Measurements from ENCODE around the gene KNG1.

Gene KNG1

DNA sequence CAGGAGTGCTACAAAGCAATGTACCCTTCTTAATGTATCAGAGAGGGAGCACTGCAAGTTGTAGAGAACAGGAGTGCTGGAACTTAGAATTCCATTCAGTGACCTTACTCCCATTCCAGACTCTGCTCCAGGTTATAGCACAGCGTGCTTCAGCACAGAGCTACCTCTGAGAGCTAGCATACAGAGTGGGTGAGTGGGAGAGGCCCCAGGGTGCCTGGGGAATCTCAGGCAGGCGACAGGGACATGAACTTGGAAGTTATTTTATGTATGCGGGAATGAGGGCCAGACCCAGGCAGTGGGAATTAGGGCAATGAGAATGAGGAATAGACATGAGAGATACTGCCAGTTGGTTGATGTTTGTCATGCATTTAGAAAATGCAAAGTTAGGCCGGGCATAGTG is 3.7 kb upstream of the KNG1 start:
- Histone ChIP-seq H3K36me3 (ENCODE audit: insufficient read depth, low read depth, low read length) (no peaks in the 10 kb centered on the region), H3K4me1 (ENCODE audit: insufficient read depth, low read length) (no peaks in the 10 kb centered on the region; the same call in 1 of the 2 replicates), H3K9ac (ENCODE audit: low read depth, low read length) (no peak overlapping the region), H3K27ac (ENCODE audit: low read length) (no peak overlapping the region), H3K27me3 (ENCODE audit: insufficient read depth, low read length) (no peaks in the 10 kb centered on the region), H3K9me3 (ENCODE audit: insufficient read depth, low read depth, low read length) (no peaks in the 10 kb centered on the region), H3K4me3 (ENCODE audit: low read length) (no peak overlapping the region)

DNA sequence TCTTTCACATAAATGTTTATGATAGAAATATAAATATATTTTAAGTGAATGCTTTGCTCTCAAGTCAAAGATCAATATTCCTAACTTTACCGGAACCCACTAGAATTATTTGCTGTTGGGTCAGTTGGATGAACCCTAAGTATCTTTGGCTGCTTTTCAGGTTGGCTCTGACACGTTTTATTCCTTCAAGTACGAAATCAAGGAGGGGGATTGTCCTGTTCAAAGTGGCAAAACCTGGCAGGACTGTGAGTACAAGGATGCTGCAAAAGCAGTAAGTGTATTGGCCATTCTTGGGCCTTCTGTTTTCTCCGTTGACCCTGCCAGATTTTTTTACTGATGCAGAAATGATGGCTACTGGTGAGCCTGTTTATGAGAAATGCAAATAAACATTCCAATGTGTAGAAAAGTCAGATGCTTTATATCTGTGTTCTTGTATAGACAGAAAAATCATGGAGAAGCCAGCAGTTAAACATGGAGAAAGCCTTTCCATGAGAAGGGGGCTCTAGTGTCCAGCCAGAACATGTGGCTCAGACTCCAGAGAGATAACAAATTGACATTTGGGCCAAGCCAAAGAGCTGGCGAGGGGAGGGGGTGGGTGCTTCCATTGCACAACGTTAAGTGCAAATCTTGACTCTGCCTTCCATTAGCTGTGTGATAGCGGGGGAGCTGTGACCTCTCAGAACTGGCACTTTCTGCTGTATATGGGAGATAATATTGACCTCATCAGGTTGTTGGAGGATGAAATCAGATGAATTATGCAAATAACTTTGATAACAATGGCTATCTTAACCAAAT is 3.0 kb downstream of the KNG1 start:
- Histone ChIP-seq H3K9me3 (ENCODE audit: insufficient read depth, low read depth, low read length) (no peaks in the 10 kb centered on the region), H3K27me3 (ENCODE audit: insufficient read depth, low read length) (no peaks in the 10 kb centered on the region), H3K4me1 (ENCODE audit: insufficient read depth, low read length) (no peaks in the 10 kb centered on the region), H3K9ac (ENCODE audit: low read depth, low read length) (no peak overlapping the region), H3K4me3 (ENCODE audit: low read length) (no peak overlapping the region), H3K27ac (ENCODE audit: low read length) (no peak overlapping the region), H3K36me3 (ENCODE audit: insufficient read depth, low read depth, low read length) (no peaks in the 10 kb centered on the region)

DNA sequence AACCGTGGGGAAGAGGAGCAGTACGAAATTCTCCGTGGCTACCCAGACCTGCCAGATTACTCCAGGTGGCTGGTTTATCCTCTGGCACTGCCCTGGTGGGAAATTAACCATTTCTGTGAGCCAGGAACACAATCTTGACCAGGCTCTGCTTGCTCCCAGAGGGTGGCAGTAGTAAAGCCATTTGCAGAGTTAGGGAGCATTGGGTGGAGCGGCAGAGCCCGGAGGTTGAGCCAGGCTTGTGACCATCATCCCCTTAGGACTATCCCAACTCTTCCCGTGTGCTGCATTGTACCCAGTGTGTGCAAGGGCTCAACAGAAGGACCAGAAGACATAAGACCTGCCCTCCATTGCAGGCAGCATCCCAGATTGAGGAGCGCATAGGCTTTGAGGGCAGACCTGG is 5.3 kb downstream of the KNG1 start:
- no peak overlapping the region for H3K4me3 ChIP-seq (ENCODE audit: low read length)
- H3K36me3 ChIP-seq (ENCODE audit: insufficient read depth, low read depth, low read length) = no peaks in the 10 kb centered on the region
- H3K27me3 ChIP-seq (ENCODE audit: insufficient read depth, low read length) = no peaks in the 10 kb centered on the region
- no peaks in the 10 kb centered on the region for H3K9me3 ChIP-seq (ENCODE audit: insufficient read depth, low read depth, low read length)
- H3K9ac ChIP-seq (ENCODE audit: low read depth, low read length) = no peak overlapping the region
- no peaks in the 10 kb centered on the region for H3K4me1 ChIP-seq (ENCODE audit: insufficient read depth, low read length)
- H3K27ac ChIP-seq (ENCODE audit: low read length) = no peak overlapping the region

DNA sequence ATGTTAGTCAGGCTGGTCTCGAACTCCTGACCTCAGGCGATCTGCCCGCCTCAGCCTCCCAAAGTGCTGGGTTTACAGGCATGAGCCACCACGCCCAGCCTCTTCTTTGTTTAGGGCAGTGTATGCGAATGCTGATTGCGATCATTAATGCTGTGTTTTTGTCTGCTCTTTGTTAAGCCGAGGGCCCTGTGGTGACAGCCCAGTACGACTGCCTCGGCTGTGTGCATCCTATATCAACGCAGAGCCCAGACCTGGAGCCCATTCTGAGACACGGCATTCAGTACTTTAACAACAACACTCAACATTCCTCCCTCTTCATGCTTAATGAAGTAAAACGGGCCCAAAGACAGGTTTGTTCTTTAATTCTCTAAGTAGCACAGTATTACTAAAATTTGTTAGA is 7.8 kb downstream of the KNG1 start:
- Histone ChIP-seq H3K27me3 (ENCODE audit: insufficient read depth, low read length) (no peaks in the 10 kb centered on the region), H3K36me3 (ENCODE audit: insufficient read depth, low read depth, low read length) (no peaks in the 10 kb centered on the region), H3K9ac (ENCODE audit: low read depth, low read length) (no peak overlapping the region), H3K4me1 (ENCODE audit: insufficient read depth, low read length) (no peaks in the 10 kb centered on the region), H3K4me3 (ENCODE audit: low read length) (no peak overlapping the region), H3K27ac (ENCODE audit: low read length) (no peak overlapping the region), H3K9me3 (ENCODE audit: insufficient read depth, low read depth, low read length) (no peaks in the 10 kb centered on the region)

DNA sequence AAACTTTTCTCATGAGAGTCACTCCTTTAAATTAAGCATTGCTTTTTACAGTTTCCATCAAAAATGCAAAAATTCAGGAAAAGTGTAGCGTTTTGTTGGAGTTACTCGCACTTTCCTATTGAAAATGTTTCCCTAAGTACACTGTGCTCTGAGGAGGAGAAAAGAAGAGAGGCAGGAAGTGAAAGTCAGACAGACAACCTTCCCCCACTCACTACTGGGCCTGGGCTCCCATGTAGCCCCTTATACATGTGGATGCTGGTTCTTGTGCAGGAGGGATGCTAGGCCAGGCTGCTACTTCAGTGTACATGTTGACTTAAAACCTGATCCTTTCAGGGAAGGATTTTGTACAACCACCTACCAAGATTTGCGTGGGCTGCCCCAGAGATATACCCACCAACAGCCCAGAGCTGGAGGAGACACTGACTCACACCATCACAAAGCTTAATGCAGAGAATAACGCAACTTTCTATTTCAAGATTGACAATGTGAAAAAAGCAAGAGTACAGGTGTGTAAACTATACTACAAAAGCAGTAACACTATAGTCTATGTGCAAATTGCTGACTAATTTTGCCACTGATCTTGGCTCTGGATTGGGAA is 15.1 kb downstream of the KNG1 start:
- no peaks in the 10 kb centered on the region for H3K36me3 ChIP-seq (ENCODE audit: insufficient read depth, low read depth, low read length)
- no peak overlapping the region for H3K4me3 ChIP-seq (ENCODE audit: low read length)
- no peaks in the 10 kb centered on the region for H3K4me1 ChIP-seq (ENCODE audit: insufficient read depth, low read length)
- H3K27ac ChIP-seq (ENCODE audit: low read length) = no peak overlapping the region
- H3K27me3 ChIP-seq (ENCODE audit: insufficient read depth, low read length) = no peaks in the 10 kb centered on the region
- H3K9me3 ChIP-seq (ENCODE audit: insufficient read depth, low read depth, low read length) = no peaks in the 10 kb centered on the region
- no peak overlapping the region for H3K9ac ChIP-seq (ENCODE audit: low read depth, low read length)

DNA sequence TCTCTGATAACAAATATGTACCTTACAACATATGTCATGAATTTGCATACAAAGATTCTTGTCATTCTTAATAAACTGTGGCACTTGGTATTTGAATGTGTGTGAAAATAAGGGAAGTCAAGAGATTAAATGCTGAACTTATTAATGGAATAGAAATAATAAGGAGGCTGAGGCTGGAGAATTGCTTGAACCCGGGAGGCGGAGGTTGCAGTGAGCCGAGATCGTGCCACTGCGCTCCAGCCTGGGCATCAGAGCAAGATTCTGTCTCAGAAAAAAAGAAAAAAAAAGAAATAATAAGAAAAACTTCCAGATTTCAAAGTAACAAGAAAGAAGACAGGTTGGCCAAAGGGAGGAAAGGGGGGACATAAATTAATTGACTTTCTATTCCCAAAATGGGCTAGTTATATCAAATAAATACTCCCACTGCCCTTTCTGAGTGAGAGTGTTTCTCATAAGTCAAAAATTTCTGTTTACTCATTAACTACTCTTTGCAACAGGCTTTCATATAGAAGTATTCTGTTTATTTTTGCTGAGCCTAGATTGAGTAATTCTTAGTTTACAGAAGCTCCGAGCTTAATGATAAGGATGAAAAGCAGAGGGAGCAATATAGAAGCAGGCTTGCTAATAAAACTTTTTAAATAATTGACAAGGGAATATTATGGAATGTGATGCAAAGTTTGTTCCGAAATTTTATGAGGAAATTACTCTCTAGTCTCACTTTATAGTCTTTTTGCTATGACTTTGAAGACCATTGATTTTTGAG is 25.6 kb downstream of the KNG1 start:
- H3K4me3 ChIP-seq (ENCODE audit: low read length) = no peak overlapping the region
- H3K27ac ChIP-seq (ENCODE audit: low read length) = no peak overlapping the region
- H3K36me3 ChIP-seq (ENCODE audit: insufficient read depth, low read depth, low read length) = no peaks in the 10 kb centered on the region
- H3K9ac ChIP-seq (ENCODE audit: low read depth, low read length) = no peak overlapping the region
- peaks cover 9% of the 10 kb centered on the region; the same call in 1 of the 2 replicates for H3K4me1 ChIP-seq (ENCODE audit: insufficient read depth, low read length)
- no peaks in the 10 kb centered on the region for H3K27me3 ChIP-seq (ENCODE audit: insufficient read depth, low read length)
- H3K9me3 ChIP-seq (ENCODE audit: insufficient read depth, low read depth, low read length) = no peaks in the 10 kb centered on the region

DNA sequence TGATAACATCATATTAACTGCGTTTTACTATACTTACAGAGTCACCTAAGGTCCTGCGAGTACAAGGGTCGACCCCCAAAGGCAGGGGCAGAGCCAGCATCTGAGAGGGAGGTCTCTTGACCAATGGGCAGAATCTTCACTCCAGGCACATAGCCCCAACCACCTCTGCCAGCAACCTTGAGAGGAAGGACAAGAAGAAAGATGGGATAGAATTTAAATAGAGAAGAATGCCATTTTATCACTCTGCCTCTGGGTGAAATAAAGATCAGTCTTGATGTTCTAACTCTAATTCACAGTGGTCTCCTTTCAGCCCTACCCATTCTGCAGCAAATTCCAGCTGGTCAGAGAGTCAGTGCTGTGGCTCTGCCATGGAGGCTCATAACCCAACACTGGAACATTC is 26.5 kb downstream of the KNG1 start:
- Histone ChIP-seq H3K9ac (ENCODE audit: low read depth, low read length) (no peak overlapping the region), H3K27ac (ENCODE audit: low read length) (no peak overlapping the region), H3K9me3 (ENCODE audit: insufficient read depth, low read depth, low read length) (no peaks in the 10 kb centered on the region)

DNA sequence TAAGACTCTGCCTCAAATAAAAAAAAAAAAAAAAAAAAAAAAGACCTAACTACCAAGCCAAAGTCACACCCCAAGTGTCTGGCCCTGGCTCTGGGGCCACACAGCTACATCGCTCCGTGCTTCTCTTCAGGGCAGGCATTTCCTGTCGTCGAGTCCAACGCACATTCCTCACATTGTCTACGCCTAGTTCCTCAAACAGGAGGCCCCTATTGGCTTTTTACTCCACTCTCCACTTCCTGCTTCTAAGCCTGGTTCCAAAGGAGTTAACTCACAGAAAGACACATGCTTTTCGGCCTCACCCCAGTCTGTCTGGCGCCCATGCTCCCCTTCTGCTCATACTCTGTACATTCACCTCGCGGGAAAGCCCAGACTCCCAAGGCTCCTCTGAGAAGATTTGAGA is 28.8 kb downstream of the KNG1 start:
- no peaks in the 10 kb centered on the region for H3K4me1 ChIP-seq (ENCODE audit: insufficient read depth, low read length)
- no peak overlapping the region for H3K4me3 ChIP-seq (ENCODE audit: low read length)
- H3K36me3 ChIP-seq (ENCODE audit: insufficient read depth, low read depth, low read length) = no peaks in the 10 kb centered on the region
- H3K27me3 ChIP-seq (ENCODE audit: insufficient read depth, low read length) = no peaks in the 10 kb centered on the region
- H3K9me3 ChIP-seq (ENCODE audit: insufficient read depth, low read depth, low read length) = no peaks in the 10 kb centered on the region
- H3K27ac ChIP-seq (ENCODE audit: low read length) = no peak overlapping the region
- no peak overlapping the region for H3K9ac ChIP-seq (ENCODE audit: low read depth, low read length)

More for the DNA sequence above, 26.5 kb downstream of the KNG1 start:
- no peak overlapping the region for H3K4me3 ChIP-seq (ENCODE audit: low read length)
- no peaks in the 10 kb centered on the region for H3K27me3 ChIP-seq (ENCODE audit: insufficient read depth, low read length)
- H3K4me1 ChIP-seq (ENCODE audit: insufficient read depth, low read length) = peaks cover 9% of the 10 kb centered on the region; the same call in 1 of the 2 replicates
- no peaks in the 10 kb centered on the region for H3K36me3 ChIP-seq (ENCODE audit: insufficient read depth, low read depth, low read length)

DNA sequence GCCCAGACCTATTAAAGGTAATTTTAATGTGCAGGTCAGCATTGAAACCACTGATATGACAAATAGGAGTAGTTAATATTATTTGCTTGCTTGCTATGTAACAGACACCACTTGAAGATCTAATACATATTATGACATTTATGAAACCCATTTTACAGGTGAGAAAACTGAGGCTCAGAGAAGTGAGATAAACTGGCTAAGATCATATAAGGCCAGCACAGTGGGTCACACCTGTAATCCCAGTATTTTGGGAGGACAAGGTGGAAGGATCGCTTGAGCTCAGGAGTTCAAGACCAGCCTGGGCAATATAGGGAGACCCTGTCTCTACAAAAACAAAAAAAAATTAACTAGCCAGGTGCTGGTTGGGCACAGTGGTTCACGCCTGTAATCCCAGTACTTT is 33.2 kb downstream of the KNG1 start:
- no peak overlapping the region for H3K27ac ChIP-seq (ENCODE audit: low read length)
- no peaks in the 10 kb centered on the region for H3K36me3 ChIP-seq (ENCODE audit: insufficient read depth, low read depth, low read length)
- H3K9me3 ChIP-seq (ENCODE audit: insufficient read depth, low read depth, low read length) = no peaks in the 10 kb centered on the region
- H3K4me3 ChIP-seq (ENCODE audit: low read length) = no peak overlapping the region
- H3K4me1 ChIP-seq (ENCODE audit: insufficient read depth, low read length) = no peaks in the 10 kb centered on the region
- H3K27me3 ChIP-seq (ENCODE audit: insufficient read depth, low read length) = no peaks in the 10 kb centered on the region
- no peak overlapping the region for H3K9ac ChIP-seq (ENCODE audit: low read depth, low read length)

DNA sequence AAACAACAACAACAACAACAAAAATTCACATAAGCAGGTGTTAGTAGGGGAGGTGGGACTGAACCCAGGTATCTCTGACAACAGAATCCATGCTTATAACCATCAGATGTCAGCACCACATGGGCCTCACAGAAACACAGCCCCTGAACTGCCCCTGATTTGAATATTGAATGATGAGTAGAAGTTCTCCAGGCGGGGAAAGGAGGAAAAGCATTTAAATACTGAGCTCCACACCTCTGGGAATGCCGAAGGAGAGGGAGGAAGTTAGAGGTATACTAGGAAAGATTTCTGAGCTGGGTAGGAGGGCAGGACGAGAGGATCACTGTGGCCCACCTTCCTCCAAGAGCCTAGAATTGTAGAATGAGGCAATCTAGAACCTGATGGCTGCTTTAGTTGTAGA is 34.3 kb downstream of the KNG1 start:
- no peaks in the 10 kb centered on the region for H3K27me3 ChIP-seq (ENCODE audit: insufficient read depth, low read length)
- no peaks in the 10 kb centered on the region for H3K36me3 ChIP-seq (ENCODE audit: insufficient read depth, low read depth, low read length)
- no peak overlapping the region for H3K9ac ChIP-seq (ENCODE audit: low read depth, low read length)
- H3K27ac ChIP-seq (ENCODE audit: low read length) = no peak overlapping the region
- H3K4me1 ChIP-seq (ENCODE audit: insufficient read depth, low read length) = no peaks in the 10 kb centered on the region
- no peaks in the 10 kb centered on the region for H3K9me3 ChIP-seq (ENCODE audit: insufficient read depth, low read depth, low read length)
- H3K4me3 ChIP-seq (ENCODE audit: low read length) = no peak overlapping the region

DNA sequence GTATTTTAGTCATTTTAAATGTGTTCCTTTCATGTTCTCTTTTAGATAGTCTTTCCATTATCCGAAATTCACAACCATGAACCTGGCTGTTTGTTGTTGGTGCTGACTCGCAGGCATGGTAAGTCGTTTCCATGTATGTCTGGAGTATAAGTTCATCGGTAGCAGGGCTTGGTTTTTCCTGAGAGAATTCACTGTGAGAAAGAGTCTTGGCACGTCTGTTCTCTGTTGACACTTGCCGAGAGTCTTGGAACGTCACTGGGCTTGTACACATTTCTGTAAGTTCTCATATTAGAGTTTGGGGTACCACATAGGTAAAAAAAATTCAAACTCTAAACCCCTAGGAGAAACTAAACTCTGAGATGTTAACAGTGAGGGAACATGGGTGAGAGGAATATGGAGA is 36.8 kb downstream of the KNG1 start:
- H3K4me3 ChIP-seq (ENCODE audit: low read length) = no peak overlapping the region
- no peak overlapping the region for H3K9ac ChIP-seq (ENCODE audit: low read depth, low read length)
- no peak overlapping the region for H3K27ac ChIP-seq (ENCODE audit: low read length)
- H3K36me3 ChIP-seq (ENCODE audit: insufficient read depth, low read depth, low read length) = no peaks in the 10 kb centered on the region
- H3K4me1 ChIP-seq (ENCODE audit: insufficient read depth, low read length) = no peaks in the 10 kb centered on the region
- H3K9me3 ChIP-seq (ENCODE audit: insufficient read depth, low read depth, low read length) = no peaks in the 10 kb centered on the region
- H3K27me3 ChIP-seq (ENCODE audit: insufficient read depth, low read length) = no peaks in the 10 kb centered on the region

DNA sequence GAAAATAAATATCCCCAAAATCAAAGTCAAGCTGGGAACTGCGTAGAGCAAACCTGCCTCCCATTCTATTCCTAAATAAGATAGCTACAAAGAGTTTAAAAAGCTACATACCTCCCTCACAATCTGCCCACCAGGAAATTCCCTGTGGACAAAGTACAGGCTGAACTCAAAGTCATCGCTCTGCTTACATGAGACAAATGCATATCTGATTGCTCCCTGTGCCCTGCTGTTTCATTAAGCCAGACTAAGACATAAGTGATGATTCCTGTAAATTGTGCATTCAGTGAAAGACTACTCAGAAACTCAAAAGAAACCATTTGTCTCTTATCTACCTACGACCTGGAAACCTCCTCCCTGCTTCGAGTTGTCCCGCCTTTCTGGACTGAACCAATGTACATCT is 37.7 kb downstream of the KNG1 start:
- no peaks in the 10 kb centered on the region for H3K27me3 ChIP-seq (ENCODE audit: insufficient read depth, low read length)
- H3K4me1 ChIP-seq (ENCODE audit: insufficient read depth, low read length) = no peaks in the 10 kb centered on the region
- no peaks in the 10 kb centered on the region for H3K9me3 ChIP-seq (ENCODE audit: insufficient read depth, low read depth, low read length)
- no peak overlapping the region for H3K27ac ChIP-seq (ENCODE audit: low read length)
- H3K36me3 ChIP-seq (ENCODE audit: insufficient read depth, low read depth, low read length) = no peaks in the 10 kb centered on the region
- H3K4me3 ChIP-seq (ENCODE audit: low read length) = no peak overlapping the region
- H3K9ac ChIP-seq (ENCODE audit: low read depth, low read length) = no peak overlapping the region
